SK-N-SH treated with all-trans-retinoic acid at 6 μM for 48 hours (cell line): ENCODE data around the gene TCEA3.

Source experiments
- CSDC2 ChIP-seq: fragments of 250-450 bp; sonication (Bioruptor Pico); IDR thresholded peaks from 2 replicates; pipeline ENCODE4 v1.5.0; 2020; ENCODE audit warnings: mild to moderate bottlenecking, moderate library complexity
- ESRRG ChIP-seq: fragments of 250-450 bp; sonication (Bioruptor Pico); IDR thresholded peaks from 2 replicates; pipeline ENCODE4 v1.6.1; 2021; ENCODE audit warnings: mild to moderate bottlenecking
- ISL1 ChIP-seq: fragments of 250-450 bp; sonication (Bioruptor Pico); IDR thresholded peaks from 2 replicates; pipeline ENCODE4 v2.1.2; 2022; ENCODE audit warnings: mild to moderate bottlenecking, moderate library complexity
- PPARA ChIP-seq: fragments of 250-450 bp; sonication (Bioruptor Pico); IDR thresholded peaks from 2 replicates; pipeline ENCODE4 v1.5.0; 2020; ENCODE audit warnings: mild to moderate bottlenecking, borderline replicate concordance
- TOX ChIP-seq: fragments of 250-450 bp; sonication (Bioruptor Pico); IDR thresholded peaks from 2 replicates; pipeline ENCODE4 v1.8.0; 2021; ENCODE audit warnings: mild to moderate bottlenecking, moderate library complexity, borderline replicate concordance
- ZFP3 ChIP-seq: fragments of 250-450 bp; sonication (Bioruptor Pico); IDR thresholded peaks from 2 replicates; pipeline ENCODE4 v1.5.0; 2020; ENCODE audit warnings: mild to moderate bottlenecking, moderate library complexity
- ZNF565 ChIP-seq: fragments of 450-650 bp; formaldehyde crosslinking; conservative IDR thresholded peaks from 2 replicates; pipeline ENCODE4 v1.5.0; 2020; ENCODE audit warnings: low read depth, mild to moderate bottlenecking, moderate library complexity

- TF ChIP-seq ZFP3 (CRISPR knock-in tag): no peak
- TF ChIP-seq ZNF565 (CRISPR knock-in tag): no peak
- TF ChIP-seq ESRRG (CRISPR knock-in tag): no peak
- TF ChIP-seq TOX (CRISPR knock-in tag): no peak
- no peak for TF ChIP-seq PPARA (CRISPR knock-in tag)
- TF ChIP-seq ISL1: no peak
- no peak for TF ChIP-seq CSDC2 (CRISPR knock-in tag)
These were observed 40.8 kb downstream of the TCEA3 start for GRCh38 chr1:23383577-23384311.
